Esophagus muscularis mucosa (tissue), 4 donors: ENCODE measurements around the gene CYLD. TPM values are rescaled to one million over a fixed set of nuclear protein-coding genes. Genes with fewer than 3 reads are reported as not detected.

ENCODE experiments used
- DNase-seq: peaks from one replicate; pipeline ENCODE4 v3.0.0-alpha.2; 2017; ENCODE audit errors: extremely low spot score
- H3K27ac ChIP-seq, 4 donors: fragments of 200-600 bp; sonication (generic); replicated peaks in 1 of 4; 1 replicate in 3 of 4; 2 replicates in 1 of 4; pipeline ENCODE4 v1.5.1; 2016 to 2019; ENCODE audit warnings: mild to moderate bottlenecking in 1 of 4
- H3K27me3 ChIP-seq, 4 donors: fragments of 200-600 bp; sonication (generic); one replicate each; pipeline versions ENCODE4 v1.5.1 to v1.6.0; 2016 to 2019
- H3K36me3 ChIP-seq, 4 donors: fragments of 200-600 bp; sonication (generic); one replicate each; pipeline ENCODE4 v1.5.1; 2016 to 2019
- H3K4me1 ChIP-seq, 4 donors: fragments of 200-600 bp; sonication (generic); one replicate each; pipeline ENCODE4 v1.5.1; 2016 to 2019
- H3K4me3 ChIP-seq, 4 donors: fragments of 200-600 bp; sonication (generic); 1 replicate in 2 of 4; 2 replicates in 2 of 4; pipeline ENCODE4 v1.5.1; 2016 to 2019; ENCODE audit warnings: mild to moderate bottlenecking in 4 of 4, moderate library complexity in 1 of 4
- H3K9me3 ChIP-seq, 4 donors: fragments of 200-600 bp; sonication (generic); 1 replicate in 3 of 4; 2 replicates in 1 of 4; pipeline ENCODE4 v1.5.1; 2016 to 2019
- EP300 ChIP-seq: sonication (generic); formaldehyde crosslinking; IDR thresholded peaks from one replicate; pipeline ENCODE4 v1.6.1; 2017; ENCODE audit warnings: antibody characterized with exemption
- POLR2A ChIP-seq: fragments of 450-650 bp; IDR thresholded peaks from one replicate; pipeline ENCODE4 v1.6.1; 2017; ENCODE audit warnings: antibody characterized with exemption, moderate library complexity, mild to moderate bottlenecking, low read depth
- POLR2AphosphoS5 ChIP-seq, 2 donors: sonication (generic); formaldehyde crosslinking; IDR thresholded peaks; one replicate each; pipeline ENCODE4 v1.6.1; 2017; ENCODE audit warnings: antibody characterized with exemption in 2 of 2
- WGBS: methylation state at CpG from one replicate; pipeline ENCODE4 v1.1.5; 2018; 5-methylcytosine and 5-hydroxymethylcytosine counted together
- intact Hi-C: fragments of 100-400 bp; cut with DNase I; formaldehyde crosslinking; loops from one replicate; pipeline ENCODE4 v1.15.1; 2023
- total RNA-seq, 4 donors: library from RNA; depleted of rRNA; stranded (reverse); fragments of >200 nt; gene quantifications; one replicate each; pipeline versions ENCODE4 v1.1.0 to v1.2.1, GENCODE V29; 2016
- TF ChIP-seq, protein P1 (sequence below), 3 experiments: fragments of 200-600 bp in 2 of 3; fragments of 450-650 bp in 1 of 3; sonication (generic) in 2 of 3; IDR thresholded peaks; one replicate each; pipeline ENCODE4 v1.5.1; 2017 to 2019; ENCODE audit warnings: antibody characterized with exemption in 3 of 3, mild to moderate bottlenecking in 2 of 3, moderate library complexity in 1 of 3

CYLD gene
- total RNA-seq, 4 donors from 2014 or later: 40.1 to 46.4 (median 40.8) TPM

DNA sequence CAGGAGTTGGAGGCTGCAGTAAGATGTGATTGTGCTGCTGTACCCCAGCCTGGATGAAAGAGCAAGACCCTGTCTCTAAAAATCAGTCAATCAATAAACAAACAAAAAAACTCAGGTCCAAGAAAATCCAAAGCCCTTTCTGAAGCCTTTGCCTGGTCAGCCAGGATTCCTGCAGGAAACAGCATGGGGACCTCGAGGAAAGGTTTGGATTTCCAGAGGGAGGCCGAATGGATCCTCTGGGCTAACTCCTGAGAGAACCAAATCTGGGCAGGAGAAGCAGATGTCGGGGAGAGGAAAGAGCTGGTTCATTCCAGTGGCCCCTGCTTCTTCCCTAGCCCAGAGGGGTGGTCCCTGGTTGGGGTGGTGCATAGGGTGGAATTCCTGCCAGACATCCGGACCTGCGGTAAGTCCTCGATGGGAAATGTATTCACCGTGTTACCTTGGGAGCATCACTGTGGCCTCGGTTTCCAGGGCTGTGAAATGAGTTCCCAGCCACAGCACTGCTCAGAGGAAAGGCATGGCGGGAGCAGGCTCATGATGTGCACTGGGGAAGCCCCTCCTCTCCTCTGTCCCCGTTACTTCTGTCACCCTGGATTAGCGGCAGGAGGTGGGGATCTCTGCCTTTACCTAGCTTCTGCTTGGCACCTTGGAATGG is 75.1 kb downstream of the CYLD start:
- Histone ChIP-seq H3K4me3 (no peak overlapping the region), H3K27me3 (peaks cover 0 to 5% (median 0%) of the 10 kb centered on the region in 4 donors), H3K9me3 (no peaks in the 10 kb centered on the region), H3K4me1 (no peaks in the 10 kb centered on the region), H3K27ac (no peak overlapping the region), H3K36me3 (no peaks in the 10 kb centered on the region)
- DNase-seq: peak; percentile 72
- 89% methylated on average over 11 of the region's 11 CpGs for WGBS
- intact Hi-C loops: no loop called here
- TF ChIP-seq EP300: no peak
- no peak for TF ChIP-seq POLR2A
- TF ChIP-seq POLR2AphosphoS5 (IDR thresholded peaks at IDR 0.05): no peak
- TF ChIP-seq, protein P1, sequence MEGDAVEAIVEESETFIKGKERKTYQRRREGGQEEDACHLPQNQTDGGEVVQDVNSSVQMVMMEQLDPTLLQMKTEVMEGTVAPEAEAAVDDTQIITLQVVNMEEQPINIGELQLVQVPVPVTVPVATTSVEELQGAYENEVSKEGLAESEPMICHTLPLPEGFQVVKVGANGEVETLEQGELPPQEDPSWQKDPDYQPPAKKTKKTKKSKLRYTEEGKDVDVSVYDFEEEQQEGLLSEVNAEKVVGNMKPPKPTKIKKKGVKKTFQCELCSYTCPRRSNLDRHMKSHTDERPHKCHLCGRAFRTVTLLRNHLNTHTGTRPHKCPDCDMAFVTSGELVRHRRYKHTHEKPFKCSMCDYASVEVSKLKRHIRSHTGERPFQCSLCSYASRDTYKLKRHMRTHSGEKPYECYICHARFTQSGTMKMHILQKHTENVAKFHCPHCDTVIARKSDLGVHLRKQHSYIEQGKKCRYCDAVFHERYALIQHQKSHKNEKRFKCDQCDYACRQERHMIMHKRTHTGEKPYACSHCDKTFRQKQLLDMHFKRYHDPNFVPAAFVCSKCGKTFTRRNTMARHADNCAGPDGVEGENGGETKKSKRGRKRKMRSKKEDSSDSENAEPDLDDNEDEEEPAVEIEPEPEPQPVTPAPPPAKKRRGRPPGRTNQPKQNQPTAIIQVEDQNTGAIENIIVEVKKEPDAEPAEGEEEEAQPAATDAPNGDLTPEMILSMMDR (IDR thresholded peaks at IDR 0.05): no peak

- TF ChIP-seq, protein P1 (IDR thresholded peaks at IDR 0.05): no peak
- TF ChIP-seq POLR2AphosphoS5 (IDR thresholded peaks at IDR 0.05) (no peak), POLR2A (no peak), EP300 (no peak)
- Histone ChIP-seq H3K36me3 (no peaks in the 10 kb centered on the region), H3K9me3 (no peaks in the 10 kb centered on the region), H3K27me3 (peaks cover 0 to 5% (median 0%) of the 10 kb centered on the region in 4 donors), H3K27ac (no peak overlapping the region), H3K4me3 (no peak overlapping the region), H3K4me1 (no peaks in the 10 kb centered on the region)
- intact Hi-C loops: no loop called here
- no peak for DNase-seq
- WGBS: 86% methylated on average over 8 of the region's 8 CpGs
These were observed 76.5 kb downstream of the CYLD start for GRCh38 chr16:50818380-50818779.

- TF ChIP-seq POLR2AphosphoS5 (IDR thresholded peaks at IDR 0.05): no peak
- TF ChIP-seq, protein P1 (IDR thresholded peaks at IDR 0.05): no peak
- no peak for TF ChIP-seq EP300
- no peak for TF ChIP-seq POLR2A
- Histone ChIP-seq H3K27ac (no peak overlapping the region), H3K9me3 (no peaks in the 10 kb centered on the region), H3K36me3 (no peaks in the 10 kb centered on the region), H3K27me3 (peaks cover 0 to 5% (median 0%) of the 10 kb centered on the region in 4 donors), H3K4me1 (no peaks in the 10 kb centered on the region), H3K4me3 (no peak overlapping the region)
- DNase-seq: no peak
- intact Hi-C loops: no loop called here
- WGBS: 92% methylated on average over 6 of the region's 6 CpGs
These were observed 77.8 kb downstream of the CYLD start for GRCh38 chr16:50819706-50820105.

GRCh38 chr16:50820225-50820624 is 78.3 kb downstream of the CYLD start:
- H3K4me1 ChIP-seq: no peaks in the 10 kb centered on the region
- WGBS: 93% methylated on average over 5 of the region's 5 CpGs
- TF ChIP-seq POLR2A: no peak
- H3K27me3 ChIP-seq: peaks cover 0 to 5% (median 0%) of the 10 kb centered on the region in 4 donors
- no peaks in the 10 kb centered on the region for H3K36me3 ChIP-seq
- intact Hi-C loops: no loop called here
- no peaks in the 10 kb centered on the region for H3K9me3 ChIP-seq
- DNase-seq: no peak
- no peak overlapping the region for H3K27ac ChIP-seq
- H3K4me3 ChIP-seq: no peak overlapping the region

DNA sequence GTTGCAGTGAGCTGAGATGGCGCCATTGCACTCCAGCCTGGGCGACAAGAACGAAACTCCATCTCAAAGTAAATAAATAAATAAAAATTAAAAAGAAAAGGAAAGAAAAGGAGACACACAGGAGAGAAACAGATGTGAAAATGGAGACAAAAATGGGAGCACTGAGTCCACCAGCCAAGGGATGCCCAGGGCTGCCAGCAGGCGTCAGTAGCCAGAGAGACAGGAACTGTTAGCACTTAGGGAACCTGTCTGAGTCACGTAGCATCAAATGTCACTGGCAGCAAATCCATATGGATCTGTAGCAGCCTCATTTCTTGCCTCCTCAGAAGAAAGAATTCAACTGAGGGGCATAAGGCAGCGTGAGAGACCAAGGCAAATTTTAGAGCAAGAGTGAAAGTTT is 79.7 kb downstream of the CYLD start:
- Histone ChIP-seq H3K9me3 (no peaks in the 10 kb centered on the region), H3K27me3 (peaks cover 0 to 5% (median 0%) of the 10 kb centered on the region in 4 donors), H3K27ac (no peak overlapping the region), H3K36me3 (no peaks in the 10 kb centered on the region), H3K4me3 (no peak overlapping the region), H3K4me1 (no peaks in the 10 kb centered on the region)
- 87% methylated on average over 6 of the region's 6 CpGs for WGBS
- intact Hi-C loops: no loop called here
- no peak for TF ChIP-seq POLR2A
- TF ChIP-seq POLR2AphosphoS5 (IDR thresholded peaks at IDR 0.05): no peak
- TF ChIP-seq EP300: no peak
- TF ChIP-seq, protein P1 (IDR thresholded peaks at IDR 0.05): no peak
- no peak for DNase-seq
